Measurements from ENCODE around the gene STUM.
"Not testable (repeated sequence)": the region's sequence is repeated elsewhere in the genome, so short reads cannot be mapped to it uniquely, and the experiment has no call there.

Gene STUM

GRCh38 chr1:226637147-226637935 lies 88.8 kb downstream of the STUM start:
- no peak overlapping the region for H3K4me3 ChIP-seq (ENCODE audit: low read depth, low read length)
- DNase-seq (ENCODE audit: low read depth): no peak
- no peak for TF ChIP-seq CTCF (IDR thresholded peaks at IDR 0.05; ENCODE audit: control insufficient read depth, extremely low read depth, insufficient read depth)

- no peak for DNase-seq (ENCODE audit: low read depth)
- no peak for TF ChIP-seq CTCF (IDR thresholded peaks at IDR 0.05; ENCODE audit: control insufficient read depth, extremely low read depth, insufficient read depth)
- no peak overlapping the region for H3K4me3 ChIP-seq (ENCODE audit: low read depth, low read length)
These were observed 89.5 kb downstream of the STUM start for GRCh38 chr1:226638001-226638601.

GRCh38 chr1:226638608-226639007 lies 90.0 kb downstream of the STUM start:
- H3K4me3 ChIP-seq (ENCODE audit: low read depth, low read length): no peak overlapping the region
- TF ChIP-seq CTCF (IDR thresholded peaks at IDR 0.05; ENCODE audit: control insufficient read depth, extremely low read depth, insufficient read depth): no peak
- no peak for DNase-seq (ENCODE audit: low read depth)

GRCh38 chr1:226639206-226639605 lies 90.6 kb downstream of the STUM start:
- DNase-seq (ENCODE audit: low read depth); H3K4me3 ChIP-seq (ENCODE audit: low read depth, low read length): not testable (repeated sequence)

- DNase-seq (ENCODE audit: low read depth): no peak
- no peak for TF ChIP-seq CTCF (IDR thresholded peaks at IDR 0.05; ENCODE audit: control insufficient read depth, extremely low read depth, insufficient read depth)
- no peak overlapping the region for H3K4me3 ChIP-seq (ENCODE audit: low read depth, low read length)
These were observed 91.1 kb downstream of the STUM start for GRCh38 chr1:226639631-226640061.

GRCh38 chr1:226640321-226641136 lies 92.0 kb downstream of the STUM start:
- no peak for DNase-seq (ENCODE audit: low read depth)
- no peak overlapping the region for H3K4me3 ChIP-seq (ENCODE audit: low read depth, low read length)
- TF ChIP-seq CTCF (IDR thresholded peaks at IDR 0.05; ENCODE audit: control insufficient read depth, extremely low read depth, insufficient read depth): no peak

- TF ChIP-seq CTCF (IDR thresholded peaks at IDR 0.05; ENCODE audit: control insufficient read depth, extremely low read depth, insufficient read depth): no peak
- no peak overlapping the region for H3K4me3 ChIP-seq (ENCODE audit: low read depth, low read length)
- DNase-seq (ENCODE audit: low read depth): no peak
These were observed 93.2 kb downstream of the STUM start for GRCh38 chr1:226641671-226642231.

All from LNCaP clone FGC (cell line).